Measurements from ENCODE around the gene PRKCH. TPM values are rescaled to one million over a fixed set of nuclear protein-coding genes. Genes with fewer than 3 reads are reported as not detected.

PRKCH gene
- total and polyA plus RNA-seq, 2 donors (not counting 3 experiments of a cell fraction or from before 2014, with no cell fraction given), result 97.7 to 103 TPM

- Histone ChIP-seq H3K4me2 (ENCODE audit: insufficient read depth, low read length) (peak overlapping the region; percentile 49), H3K4me1 (ENCODE audit: control insufficient read depth, extremely low read depth, insufficient read depth, low read length) (peaks cover 81% of the 10 kb centered on the region), H2AFZ (ENCODE audit: low read depth, low read length) (no peak overlapping the region), H3K36me3 (ENCODE audit: control insufficient read depth in 2 of 2, extremely low read depth in 1 of 2, insufficient read depth in 2 of 2, low read length in 2 of 2) (no peaks in the 10 kb centered on the region), H3K27me3 (ENCODE audit: control insufficient read depth in 2 of 2, insufficient read depth in 2 of 2, low read length in 2 of 2) (no peaks in the 10 kb centered on the region), H3K27ac (ENCODE audit: insufficient read depth, low read depth, low read length) (peak overlapping the region; percentile 27), H3K4me3 (replicated peaks in 1 of 3; ENCODE audit: insufficient read depth in 1 of 3, low read depth in 1 of 3, low read length in 3 of 3) (no peak overlapping the region), H3K9me3 (replicated peaks; ENCODE audit: control insufficient read depth, insufficient read depth, low read length) (no peaks in the 10 kb centered on the region), H3K9ac (replicated peaks; ENCODE audit: extremely low read depth, insufficient read depth, low read length) (peak overlapping the region; percentile 8), H3K79me2 (ENCODE audit: control insufficient read depth, insufficient read depth, low read length) (peaks cover 86% of the 10 kb centered on the region), H3K9me1 (replicated peaks; ENCODE audit: control insufficient read depth, extremely low read depth, insufficient read depth, low read length) (no peaks in the 10 kb centered on the region), H4K20me1 (replicated peaks; ENCODE audit: control insufficient read depth, extremely low read depth, insufficient read depth, low read length) (no peaks in the 10 kb centered on the region)
- no TSS peak for BruUV-seq (replicated peaks)
- TF ChIP-seq CTCF (IDR thresholded peaks at IDR 0.05; ENCODE audit: extremely low read depth in 1 of 2, insufficient read depth in 1 of 2, low read depth in 1 of 2, low read length in 2 of 2), result no peak
- TF ChIP-seq POLR2A (IDR thresholded peaks at IDR 0.05; ENCODE audit: low read depth, low read length), result no peak
- no peak for TF ChIP-seq JUN (IDR thresholded peaks at IDR 0.05; ENCODE audit: borderline replicate concordance, insufficient read depth, insufficient read length, low read depth)
- TF ChIP-seq MAX (IDR thresholded peaks at IDR 0.05; ENCODE audit: insufficient read depth, insufficient read length), result no peak
- no peak for TF ChIP-seq GATA2 (IDR thresholded peaks at IDR 0.05; ENCODE audit: insufficient read depth, insufficient read length, low read depth, low read length)
- TF ChIP-seq EZH2 (IDR thresholded peaks at IDR 0.05; ENCODE audit: borderline replicate concordance, low read depth, low read length, severe bottlenecking), result no peak
- no peak for TF ChIP-seq POLR2AphosphoS5 (IDR thresholded peaks at IDR 0.05; ENCODE audit: insufficient read depth, low read depth, low read length)
- no peak for TF ChIP-seq FOS (IDR thresholded peaks at IDR 0.05; ENCODE audit: borderline replicate concordance, insufficient read depth, low read length)
- no peak for TF ChIP-seq MYC (IDR thresholded peaks at IDR 0.05; ENCODE audit: low read depth, low read length)
- dilution Hi-C loops (cut with MboI; ENCODE audit: extremely low pct_ligation_motif_present, low sequenced_read_pairs) (no loop called here), intact Hi-C loops (cut with micrococcal nuclease) (no loop called here)
- FAIRE-seq (no peak), DNase-seq (ENCODE audit: low read depth, low spot score) (no peak)
- POLR2A ChIA-PET, result interaction anchor here (1.3 kb wide), 1 partner anchor 12 kb away, joined by 3 read pairs; no protein-coding TSS in a partner anchor
- CTCF ChIA-PET, result interaction anchor here (1.0 to 3.0 kb wide), 3 partner anchors 9 to 117 kb away, joined by 3 to 17 read pairs (median 5); no protein-coding TSS in a partner anchor
Observed at GRCh38 chr14:61343471-61343870, 22.1 kb downstream of the PRKCH start.
